ENCODE results near the gene RNU6-9. TPM values are rescaled to one million over a fixed set of nuclear protein-coding genes. Genes with fewer than 3 reads are reported as not detected.

The RNU6-9 gene
- total RNA-seq, 1 experiment from 2014 or later, result not detected

GRCh38 chr19:901216-902092, 8.2 kb downstream of the RNU6-9 start (continued):
- TF ChIP-seq E2F5 (CRISPR knock-in tag; IDR thresholded peaks at IDR 0.05), result no peak
- no peak for TF ChIP-seq SP1 (CRISPR knock-in tag; conservative IDR thresholded peaks at IDR 0.05)
- TF ChIP-seq, protein P1, sequence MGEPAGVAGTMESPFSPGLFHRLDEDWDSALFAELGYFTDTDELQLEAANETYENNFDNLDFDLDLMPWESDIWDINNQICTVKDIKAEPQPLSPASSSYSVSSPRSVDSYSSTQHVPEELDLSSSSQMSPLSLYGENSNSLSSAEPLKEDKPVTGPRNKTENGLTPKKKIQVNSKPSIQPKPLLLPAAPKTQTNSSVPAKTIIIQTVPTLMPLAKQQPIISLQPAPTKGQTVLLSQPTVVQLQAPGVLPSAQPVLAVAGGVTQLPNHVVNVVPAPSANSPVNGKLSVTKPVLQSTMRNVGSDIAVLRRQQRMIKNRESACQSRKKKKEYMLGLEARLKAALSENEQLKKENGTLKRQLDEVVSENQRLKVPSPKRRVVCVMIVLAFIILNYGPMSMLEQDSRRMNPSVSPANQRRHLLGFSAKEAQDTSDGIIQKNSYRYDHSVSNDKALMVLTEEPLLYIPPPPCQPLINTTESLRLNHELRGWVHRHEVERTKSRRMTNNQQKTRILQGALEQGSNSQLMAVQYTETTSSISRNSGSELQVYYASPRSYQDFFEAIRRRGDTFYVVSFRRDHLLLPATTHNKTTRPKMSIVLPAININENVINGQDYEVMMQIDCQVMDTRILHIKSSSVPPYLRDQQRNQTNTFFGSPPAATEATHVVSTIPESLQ (CRISPR knock-in tag; IDR thresholded peaks at IDR 0.05), result no peak
- no peak for TF ChIP-seq ZNF512 (CRISPR knock-in tag; IDR thresholded peaks at IDR 0.05; ENCODE audit: borderline replicate concordance)
- no peak for TF ChIP-seq ZNF121 (CRISPR knock-in tag; IDR thresholded peaks at IDR 0.05)
- no peak for TF ChIP-seq MXD4 (CRISPR knock-in tag; IDR thresholded peaks at IDR 0.05; ENCODE audit: borderline replicate concordance)
- TF ChIP-seq FOXJ3 (CRISPR knock-in tag; IDR thresholded peaks at IDR 0.05; ENCODE audit: borderline replicate concordance), result no peak
- no peak for TF ChIP-seq TP53 (CRISPR knock-in tag; IDR thresholded peaks at IDR 0.05)
- no peak for TF ChIP-seq CREM (CRISPR knock-in tag; IDR thresholded peaks at IDR 0.05)
- TF ChIP-seq NFYB (CRISPR knock-in tag; conservative IDR thresholded peaks at IDR 0.05; ENCODE audit: low read depth), result no peak
- no peak for TF ChIP-seq PRRX2 (CRISPR knock-in tag; IDR thresholded peaks at IDR 0.05)
- no peak for TF ChIP-seq ZNF317 (CRISPR knock-in tag; IDR thresholded peaks at IDR 0.05; ENCODE audit: borderline replicate concordance, low read depth)
- TF ChIP-seq, protein P2, sequence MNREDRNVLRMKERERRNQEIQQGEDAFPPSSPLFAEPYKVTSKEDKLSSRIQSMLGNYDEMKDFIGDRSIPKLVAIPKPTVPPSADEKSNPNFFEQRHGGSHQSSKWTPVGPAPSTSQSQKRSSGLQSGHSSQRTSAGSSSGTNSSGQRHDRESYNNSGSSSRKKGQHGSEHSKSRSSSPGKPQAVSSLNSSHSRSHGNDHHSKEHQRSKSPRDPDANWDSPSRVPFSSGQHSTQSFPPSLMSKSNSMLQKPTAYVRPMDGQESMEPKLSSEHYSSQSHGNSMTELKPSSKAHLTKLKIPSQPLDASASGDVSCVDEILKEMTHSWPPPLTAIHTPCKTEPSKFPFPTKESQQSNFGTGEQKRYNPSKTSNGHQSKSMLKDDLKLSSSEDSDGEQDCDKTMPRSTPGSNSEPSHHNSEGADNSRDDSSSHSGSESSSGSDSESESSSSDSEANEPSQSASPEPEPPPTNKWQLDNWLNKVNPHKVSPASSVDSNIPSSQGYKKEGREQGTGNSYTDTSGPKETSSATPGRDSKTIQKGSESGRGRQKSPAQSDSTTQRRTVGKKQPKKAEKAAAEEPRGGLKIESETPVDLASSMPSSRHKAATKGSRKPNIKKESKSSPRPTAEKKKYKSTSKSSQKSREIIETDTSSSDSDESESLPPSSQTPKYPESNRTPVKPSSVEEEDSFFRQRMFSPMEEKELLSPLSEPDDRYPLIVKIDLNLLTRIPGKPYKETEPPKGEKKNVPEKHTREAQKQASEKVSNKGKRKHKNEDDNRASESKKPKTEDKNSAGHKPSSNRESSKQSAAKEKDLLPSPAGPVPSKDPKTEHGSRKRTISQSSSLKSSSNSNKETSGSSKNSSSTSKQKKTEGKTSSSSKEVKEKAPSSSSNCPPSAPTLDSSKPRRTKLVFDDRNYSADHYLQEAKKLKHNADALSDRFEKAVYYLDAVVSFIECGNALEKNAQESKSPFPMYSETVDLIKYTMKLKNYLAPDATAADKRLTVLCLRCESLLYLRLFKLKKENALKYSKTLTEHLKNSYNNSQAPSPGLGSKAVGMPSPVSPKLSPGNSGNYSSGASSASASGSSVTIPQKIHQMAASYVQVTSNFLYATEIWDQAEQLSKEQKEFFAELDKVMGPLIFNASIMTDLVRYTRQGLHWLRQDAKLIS (CRISPR knock-in tag; IDR thresholded peaks at IDR 0.05; ENCODE audit: borderline replicate concordance), result no peak

GRCh38 chr19:902093-902370, 8.7 kb downstream of the RNU6-9 start:
- DNase-seq (ENCODE audit: low spot score), result no peak
- Mint-ChIP-seq H3K4me1 (peaks cover 2% of the 10 kb centered on the region; the same call in 1 of the 2 replicates), H3K4me3 (no peak overlapping the region), H3K27ac (no peak overlapping the region), H3K9me3 (no peaks in the 10 kb centered on the region), H3K27me3 (ENCODE audit: low read depth) (no peaks in the 10 kb centered on the region), H3K36me3 (0 out of 2 replicates have a peak, but pooled peaks cover 6% of the 10 kb centered on the region)
- no peak for ATAC-seq
- ChIA-PET POLR2A (no interaction called here), CTCF (interaction anchor here (1.1 kb wide), 1 partner anchor 17 kb away, joined by 3 read pairs; no protein-coding TSS in a partner anchor)
- no peak for TF ChIP-seq TCF7 (CRISPR knock-in tag; IDR thresholded peaks at IDR 0.05; ENCODE audit: low read depth)
- no peak for TF ChIP-seq GTF2I (CRISPR knock-in tag; conservative IDR thresholded peaks at IDR 0.05)
- no peak for TF ChIP-seq ZNF232 (CRISPR knock-in tag; IDR thresholded peaks at IDR 0.05)
- no peak for TF ChIP-seq IRF2 (CRISPR knock-in tag; IDR thresholded peaks at IDR 0.05; ENCODE audit: borderline replicate concordance, low read depth)
- no peak for TF ChIP-seq CREM (CRISPR knock-in tag; IDR thresholded peaks at IDR 0.05)
- TF ChIP-seq FOXK1 (CRISPR knock-in tag; IDR thresholded peaks at IDR 0.05), result no peak
- no peak for TF ChIP-seq GABPB1 (CRISPR knock-in tag; IDR thresholded peaks at IDR 0.05)
- TF ChIP-seq, protein P3, sequence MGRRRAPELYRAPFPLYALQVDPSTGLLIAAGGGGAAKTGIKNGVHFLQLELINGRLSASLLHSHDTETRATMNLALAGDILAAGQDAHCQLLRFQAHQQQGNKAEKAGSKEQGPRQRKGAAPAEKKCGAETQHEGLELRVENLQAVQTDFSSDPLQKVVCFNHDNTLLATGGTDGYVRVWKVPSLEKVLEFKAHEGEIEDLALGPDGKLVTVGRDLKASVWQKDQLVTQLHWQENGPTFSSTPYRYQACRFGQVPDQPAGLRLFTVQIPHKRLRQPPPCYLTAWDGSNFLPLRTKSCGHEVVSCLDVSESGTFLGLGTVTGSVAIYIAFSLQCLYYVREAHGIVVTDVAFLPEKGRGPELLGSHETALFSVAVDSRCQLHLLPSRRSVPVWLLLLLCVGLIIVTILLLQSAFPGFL (CRISPR knock-in tag; IDR thresholded peaks at IDR 0.05; ENCODE audit: borderline replicate concordance), result no peak
- no peak for TF ChIP-seq NFATC4 (CRISPR knock-in tag; IDR thresholded peaks at IDR 0.05)
- TF ChIP-seq ZNF532 (CRISPR knock-in tag; IDR thresholded peaks at IDR 0.05; ENCODE audit: borderline replicate concordance), result no peak

Measured in WTC11 (cell line).